Effector memory CD4-positive, alpha-beta T cell (primary cell): ENCODE results near the gene MAPK10.

Source experiments
- DNase-seq, 3 donors: peaks; one replicate each; pipeline ENCODE4 v3.0.0-alpha.2; 2020
- H3K27ac ChIP-seq: 2 replicates; pipeline ENCODE4 v1.7.0; 2013; ENCODE audit warnings: mild to moderate bottlenecking, low read length, moderate library complexity; ENCODE audit not compliant: insufficient read depth, poor library complexity, severe bottlenecking
- H3K27me3 ChIP-seq: replicated peaks from 2 replicates; pipeline ENCODE4 v1.7.0; 2013; ENCODE audit warnings: mild to moderate bottlenecking, low read length; ENCODE audit not compliant: insufficient read depth, control insufficient read depth, poor library complexity, severe bottlenecking
- H3K36me3 ChIP-seq: 2 replicates; pipeline ENCODE4 v1.7.0; 2013; ENCODE audit warnings: mild to moderate bottlenecking, low read length, moderate library complexity; ENCODE audit not compliant: control insufficient read depth, insufficient read depth
- H3K4me1 ChIP-seq: 2 replicates; pipeline ENCODE4 v1.7.0; 2013; ENCODE audit warnings: low read length, mild to moderate bottlenecking; ENCODE audit not compliant: control insufficient read depth, insufficient read depth, poor library complexity, severe bottlenecking
- H3K4me3 ChIP-seq: 2 replicates; pipeline ENCODE4 v1.7.0; 2013; ENCODE audit warnings: low read length, low read depth, mild to moderate bottlenecking; ENCODE audit not compliant: insufficient read depth, poor library complexity, severe bottlenecking
- H3K9me3 ChIP-seq: 2 replicates; pipeline ENCODE4 v1.7.0; 2013; ENCODE audit warnings: mild to moderate bottlenecking, low read length, moderate library complexity; ENCODE audit not compliant: control insufficient read depth

The MAPK10 gene

DNA sequence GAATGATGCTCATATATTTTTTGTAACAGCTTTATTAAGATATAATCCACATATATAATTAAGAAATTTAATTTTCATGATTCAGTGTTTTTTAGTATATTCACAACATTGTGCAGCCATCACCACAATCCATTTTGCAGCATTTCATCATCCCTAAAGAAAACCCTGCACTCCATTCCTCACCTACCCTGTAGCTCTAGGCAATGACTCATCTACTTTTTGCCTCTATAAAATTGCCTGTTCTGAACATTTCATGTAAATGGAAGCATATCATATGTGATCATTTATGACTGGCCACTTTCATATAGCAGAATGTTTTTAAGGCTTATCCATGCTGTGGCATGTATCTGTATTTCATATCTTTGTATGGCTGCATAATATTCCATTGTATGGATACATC, 339.9 kb downstream of the MAPK10 start:
- Histone ChIP-seq H3K36me3 (no peaks in the 10 kb centered on the region), H3K27me3 (no peaks in the 10 kb centered on the region), H3K4me1 (no peaks in the 10 kb centered on the region), H3K4me3 (no peak overlapping the region), H3K9me3 (no peaks in the 10 kb centered on the region), H3K27ac (no peak overlapping the region)
- no peak for DNase-seq

DNA sequence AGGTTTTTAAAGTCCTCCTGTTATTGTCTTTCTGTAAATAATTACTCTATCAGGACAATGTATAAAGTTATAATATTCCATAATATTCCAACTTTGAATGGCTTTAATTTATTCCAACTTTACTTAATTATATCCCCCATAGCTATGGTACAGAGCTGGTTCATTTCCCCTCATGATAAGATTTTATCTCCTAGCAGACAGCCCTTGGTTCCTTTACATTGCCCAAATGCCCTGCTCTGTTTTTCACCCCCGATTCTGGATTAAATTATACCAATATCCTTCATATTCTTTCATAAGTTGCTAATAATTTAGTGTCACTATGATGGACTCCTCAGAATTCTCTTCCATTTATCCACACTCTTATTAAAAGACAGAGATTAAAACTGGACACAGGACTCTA, 340.5 kb downstream of the MAPK10 start:
- no peaks in the 10 kb centered on the region for H3K4me1 ChIP-seq
- no peaks in the 10 kb centered on the region for H3K36me3 ChIP-seq
- H3K9me3 ChIP-seq: no peaks in the 10 kb centered on the region
- H3K27ac ChIP-seq: no peak overlapping the region
- DNase-seq: no peak
- no peaks in the 10 kb centered on the region for H3K27me3 ChIP-seq
- H3K4me3 ChIP-seq: no peak overlapping the region

DNA sequence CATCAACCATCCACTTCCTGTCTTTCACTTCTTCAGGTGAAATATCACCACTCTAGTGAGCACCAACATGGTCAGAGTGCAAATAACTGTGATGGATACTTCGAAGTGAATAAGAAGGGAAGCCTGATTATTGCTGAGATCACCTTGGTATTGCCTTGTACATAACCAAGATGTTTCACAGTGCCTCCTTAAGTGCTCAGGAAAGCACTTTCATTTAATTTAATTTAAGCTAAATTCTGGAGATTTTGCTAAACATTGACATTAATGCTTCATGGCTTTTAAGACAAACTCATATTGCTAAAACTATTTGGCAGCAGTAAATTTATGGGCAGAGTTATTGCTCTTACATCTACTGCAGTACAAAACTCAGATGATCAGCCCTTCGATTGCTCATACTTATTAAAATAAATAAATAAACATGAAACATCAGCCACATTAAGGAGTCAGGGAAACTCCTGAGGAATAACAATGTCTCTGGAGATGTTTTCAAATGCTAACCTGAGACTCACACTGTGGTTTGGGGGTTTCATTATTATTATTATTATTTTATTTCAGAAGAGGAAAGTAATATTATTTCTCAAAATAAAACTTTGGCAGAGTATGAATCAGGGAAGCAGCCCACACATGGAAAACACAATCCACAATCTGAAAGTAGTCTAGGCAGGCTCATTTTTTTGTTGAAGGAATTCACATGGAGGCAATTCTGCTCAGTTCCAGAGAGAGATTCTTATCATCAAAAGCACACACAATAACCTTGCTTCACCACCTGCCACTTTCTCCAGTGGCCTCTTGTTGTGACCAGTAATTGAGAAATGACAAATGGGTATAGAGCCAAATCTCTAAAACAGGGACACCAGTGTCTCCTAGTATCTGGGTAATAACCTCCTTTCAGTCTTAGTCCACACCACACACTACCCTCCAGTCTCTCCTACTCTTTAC, 344.2 kb downstream of the MAPK10 start:
- Histone ChIP-seq H3K27ac (no peak overlapping the region), H3K9me3 (no peaks in the 10 kb centered on the region), H3K4me1 (no peaks in the 10 kb centered on the region), H3K36me3 (no peaks in the 10 kb centered on the region), H3K4me3 (no peak overlapping the region), H3K27me3 (no peaks in the 10 kb centered on the region)
- DNase-seq: no peak

DNA sequence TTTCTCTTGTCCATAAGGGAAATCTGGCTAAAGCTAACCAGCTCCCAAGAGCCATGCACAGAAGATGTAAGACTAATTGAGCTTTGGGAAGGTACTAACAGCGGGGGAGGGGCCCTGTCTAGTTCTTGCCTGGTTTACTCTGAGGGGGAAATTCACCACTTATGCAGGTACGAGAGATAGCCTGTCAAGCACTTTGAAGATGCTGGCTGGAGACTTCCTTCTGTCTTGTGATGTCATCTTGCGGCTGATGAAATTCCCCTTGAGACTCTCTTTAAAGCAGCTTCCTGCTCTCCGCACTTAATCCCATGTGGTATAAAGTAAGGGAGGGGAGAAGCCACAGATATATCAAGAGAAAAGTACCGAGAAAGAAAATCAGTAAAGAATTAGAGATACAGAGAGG, 345.3 kb downstream of the MAPK10 start:
- Histone ChIP-seq H3K4me3 (no peak overlapping the region), H3K9me3 (no peaks in the 10 kb centered on the region), H3K36me3 (no peaks in the 10 kb centered on the region), H3K27me3 (no peaks in the 10 kb centered on the region), H3K4me1 (no peaks in the 10 kb centered on the region), H3K27ac (no peak overlapping the region)
- no peak for DNase-seq

DNA sequence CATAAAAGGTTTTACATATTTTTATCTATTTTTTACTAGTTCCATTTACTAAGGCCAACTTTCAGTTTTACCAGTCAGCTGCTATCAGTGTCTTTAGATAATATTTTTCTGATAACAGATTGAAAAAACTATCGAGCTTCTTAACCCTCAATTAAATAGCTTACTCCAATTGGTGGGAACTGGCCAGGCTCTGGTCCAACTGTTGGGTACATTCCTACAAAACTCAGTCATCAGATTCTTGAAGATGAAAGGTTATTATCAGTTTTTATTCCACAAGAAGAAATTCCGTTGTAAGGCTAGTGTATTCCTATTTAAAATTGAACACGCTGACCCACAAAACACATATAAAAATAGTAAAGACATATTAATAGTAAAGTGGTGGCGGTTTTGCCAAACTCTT, 346.2 kb downstream of the MAPK10 start:
- no peak for DNase-seq
- H3K4me1 ChIP-seq: no peaks in the 10 kb centered on the region
- H3K27me3 ChIP-seq: no peaks in the 10 kb centered on the region
- no peaks in the 10 kb centered on the region for H3K36me3 ChIP-seq
- no peak overlapping the region for H3K4me3 ChIP-seq
- H3K9me3 ChIP-seq: no peaks in the 10 kb centered on the region
- H3K27ac ChIP-seq: no peak overlapping the region

DNA sequence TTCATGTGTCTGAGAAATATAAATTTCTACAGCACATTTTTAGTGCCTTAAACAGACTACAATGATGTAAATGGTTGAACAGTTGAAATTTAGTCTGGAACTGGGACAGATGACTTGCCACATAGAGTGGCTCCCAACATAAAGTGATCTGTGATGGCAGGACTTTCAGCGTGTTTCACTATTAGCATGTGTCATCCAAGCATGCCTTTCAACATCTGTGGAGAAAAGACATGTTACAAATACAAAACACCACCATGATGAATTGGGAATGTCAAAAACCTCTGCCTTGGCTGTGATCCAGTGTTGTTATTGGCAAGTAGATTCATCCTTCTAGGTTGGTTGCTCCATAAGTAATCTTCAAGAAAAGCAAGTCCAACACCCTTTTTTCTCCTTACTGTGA, 348.7 kb downstream of the MAPK10 start:
- Histone ChIP-seq H3K4me3 (no peak overlapping the region), H3K27me3 (no peaks in the 10 kb centered on the region), H3K9me3 (no peaks in the 10 kb centered on the region), H3K36me3 (no peaks in the 10 kb centered on the region), H3K4me1 (no peaks in the 10 kb centered on the region), H3K27ac (no peak overlapping the region)
- DNase-seq: no peak

DNA sequence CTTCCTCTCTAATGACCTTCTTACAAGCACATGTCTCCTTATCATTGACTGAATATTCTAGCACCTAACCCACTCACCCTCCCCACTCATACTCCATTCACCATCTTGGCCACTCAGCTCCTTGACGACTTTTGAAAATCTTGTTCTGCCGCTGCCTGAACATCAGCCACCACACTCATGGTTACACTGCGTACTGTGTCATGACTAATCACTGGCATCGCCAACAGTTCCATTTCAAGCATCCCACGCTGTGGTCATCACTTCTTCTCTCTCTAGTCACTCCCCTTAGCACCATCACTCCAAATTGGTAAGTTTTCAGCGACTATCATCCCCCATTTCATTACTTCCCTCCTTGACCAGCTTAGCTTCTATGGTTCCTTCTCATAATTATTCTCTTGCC, 352.8 kb downstream of the MAPK10 start:
- DNase-seq: no peak
- H3K4me3 ChIP-seq: no peak overlapping the region
- H3K9me3 ChIP-seq: no peaks in the 10 kb centered on the region
- H3K27ac ChIP-seq: no peak overlapping the region
- no peaks in the 10 kb centered on the region for H3K36me3 ChIP-seq
- no peaks in the 10 kb centered on the region for H3K27me3 ChIP-seq
- no peaks in the 10 kb centered on the region for H3K4me1 ChIP-seq

DNA sequence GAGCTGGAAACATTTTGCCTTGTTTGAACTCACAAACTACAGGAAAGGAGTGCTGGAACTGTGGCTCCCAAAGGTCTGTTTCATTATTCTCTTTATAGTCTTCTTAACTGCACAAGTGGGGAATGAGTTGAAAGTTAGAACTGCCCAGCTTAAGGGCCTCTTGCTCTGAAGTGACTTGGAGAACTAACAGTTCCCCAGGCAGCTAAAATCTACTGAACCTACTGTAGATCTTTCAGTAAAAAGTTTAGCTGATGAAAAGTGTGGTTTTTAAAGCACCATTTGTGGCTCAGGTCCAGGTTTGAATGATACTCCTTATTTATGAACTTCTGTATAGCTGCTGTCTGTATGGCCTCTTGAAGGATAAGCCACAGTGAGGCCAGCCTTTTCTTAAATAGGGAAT, 353.8 kb downstream of the MAPK10 start:
- DNase-seq: no peak
- Histone ChIP-seq H3K36me3 (no peaks in the 10 kb centered on the region), H3K27ac (no peak overlapping the region), H3K9me3 (no peaks in the 10 kb centered on the region), H3K4me1 (no peaks in the 10 kb centered on the region), H3K4me3 (no peak overlapping the region), H3K27me3 (no peaks in the 10 kb centered on the region)

DNA sequence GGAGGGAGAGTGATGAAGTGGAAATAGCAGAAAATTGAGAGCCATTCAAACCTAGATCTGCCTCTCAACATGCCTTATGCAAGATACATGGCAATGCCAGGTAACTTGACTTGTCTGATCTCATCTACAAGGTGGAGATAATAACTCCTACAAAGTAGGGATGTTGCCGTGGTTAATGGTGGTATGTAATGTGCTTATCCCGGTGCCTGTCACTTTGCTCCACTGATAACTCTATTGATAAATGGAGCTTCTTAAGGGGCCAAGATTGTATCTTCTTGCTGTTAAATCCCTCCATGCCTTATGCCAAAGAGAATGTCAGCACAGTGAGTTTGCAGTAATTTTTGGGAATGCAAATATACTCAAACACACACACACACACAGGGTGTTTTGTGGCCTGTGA, 355.8 kb downstream of the MAPK10 start:
- Histone ChIP-seq H3K4me1 (no peaks in the 10 kb centered on the region), H3K36me3 (no peaks in the 10 kb centered on the region), H3K27me3 (no peaks in the 10 kb centered on the region), H3K4me3 (no peak overlapping the region), H3K9me3 (no peaks in the 10 kb centered on the region), H3K27ac (no peak overlapping the region)
- DNase-seq: no peak

DNA sequence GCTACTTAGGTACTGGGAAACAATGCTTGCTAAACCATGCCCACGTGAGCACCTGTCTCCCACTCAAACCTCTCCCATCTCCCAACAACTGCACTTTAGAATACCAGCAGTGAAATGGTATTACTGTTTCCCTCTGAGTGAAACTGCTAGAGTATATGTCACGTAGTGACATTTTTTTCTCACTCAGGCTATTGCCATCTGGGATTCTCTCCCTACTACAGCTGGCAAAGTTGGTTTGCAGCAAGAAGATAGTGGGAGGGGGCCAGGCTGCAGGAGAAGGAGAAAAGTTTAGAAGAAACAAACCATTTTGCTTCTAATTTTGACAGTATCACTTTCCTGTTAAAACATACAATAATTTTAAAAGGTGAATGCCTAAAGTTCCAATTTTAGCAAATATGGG, 358.3 kb downstream of the MAPK10 start:
- no peaks in the 10 kb centered on the region for H3K4me1 ChIP-seq
- no peaks in the 10 kb centered on the region for H3K36me3 ChIP-seq
- DNase-seq: no peak
- H3K9me3 ChIP-seq: no peaks in the 10 kb centered on the region
- no peak overlapping the region for H3K4me3 ChIP-seq
- H3K27me3 ChIP-seq: no peaks in the 10 kb centered on the region
- no peak overlapping the region for H3K27ac ChIP-seq
